Natural killer cell (primary cell): Measurements from ENCODE around the gene PREP. TPM values are rescaled to one million over a fixed set of nuclear protein-coding genes. Genes with fewer than 3 reads are reported as not detected.

Source experiments
- ATAC-seq, 3 donors: fragments of 150-1000 bp in 2 of 3; fragments of 200-7000 bp in 1 of 3; cut with Tn5 transposase; 1 replicate in 1 of 3; 2 replicates in 2 of 3; pipeline ENCODE4 v1.10.0; 2021; ENCODE audit warnings: mild to moderate bottlenecking in 2 of 3, moderate library complexity in 2 of 3
- DNase-seq, 2 donors: peaks; one replicate each; pipeline versions ENCODE4 v3.0.0 to v3.0.0-alpha.2; 2013 to 2021; ENCODE audit warnings: mixed read lengths in 1 of 2
- H3K27ac ChIP-seq: one replicate; pipeline ENCODE4 v1.5.1; 2013; ENCODE audit warnings: mild to moderate bottlenecking, low read length
- H3K27me3 ChIP-seq: one replicate; pipeline ENCODE4 v1.6.1; 2013; ENCODE audit warnings: low read length; ENCODE audit not compliant: control insufficient read depth, insufficient read depth
- H3K36me3 ChIP-seq: one replicate; pipeline ENCODE4 v1.6.1; 2013; ENCODE audit warnings: low read length; ENCODE audit not compliant: control insufficient read depth, insufficient read depth
- H3K4me1 ChIP-seq: one replicate; pipeline ENCODE4 v1.6.1; 2013; ENCODE audit warnings: low read length; ENCODE audit not compliant: control insufficient read depth, insufficient read depth
- H3K4me3 ChIP-seq: one replicate; pipeline ENCODE4 v1.5.1; 2013; ENCODE audit warnings: low read length
- H3K9me3 ChIP-seq: one replicate; pipeline ENCODE4 v1.6.1; 2013; ENCODE audit warnings: low read length; ENCODE audit not compliant: control insufficient read depth, insufficient read depth
- H3K27ac Mint-ChIP-seq, 2 donors: one replicate each; pipeline ENCODE4 v1.8.0; 2022; ENCODE audit warnings: mild to moderate bottlenecking in 2 of 2, mixed read lengths in 2 of 2, moderate library complexity in 1 of 2
- H3K27me3 Mint-ChIP-seq, 2 donors: one replicate each; pipeline ENCODE4 v1.8.0; 2022; ENCODE audit warnings: low read depth in 2 of 2, mixed read lengths in 2 of 2
- H3K36me3 Mint-ChIP-seq: one replicate; pipeline ENCODE4 v1.8.0; 2022; ENCODE audit warnings: mixed read lengths
- H3K4me1 Mint-ChIP-seq, 2 donors: one replicate each; pipeline ENCODE4 v1.8.0; 2022; ENCODE audit warnings: mixed read lengths in 2 of 2
- H3K4me3 Mint-ChIP-seq: one replicate; pipeline ENCODE4 v1.8.0; 2022; ENCODE audit warnings: mild to moderate bottlenecking, moderate library complexity, mixed read lengths
- H3K9me3 Mint-ChIP-seq, 2 donors: one replicate each; pipeline ENCODE4 v1.8.0; 2022; ENCODE audit warnings: mixed read lengths in 2 of 2
- WGBS: methylation state at CpG from one replicate; pipeline ENCODE4 v1.1.7; 2013; ENCODE audit warnings: missing lambda C conversion rate; ENCODE audit not compliant: insufficient coverage; 5-methylcytosine and 5-hydroxymethylcytosine counted together
- intact Hi-C: fragments of 100-400 bp; cut with micrococcal nuclease; formaldehyde crosslinking; loops from one replicate; pipeline ENCODE4 v1.14.2; 2022
- total RNA-seq, 4 donors: library from RNA; stranded (reverse); fragments of 120-200 nt in 1 of 4; gene quantifications; one replicate each; pipeline versions ENCODE4 v1.2.3 to v1.2.4, GENCODE V29; 2013 to 2022
- TF ChIP-seq, protein P1 (sequence below): fragments of 200-600 bp; IDR thresholded peaks from one replicate; pipeline ENCODE4 v1.8.0; 2022; ENCODE audit warnings: antibody characterized with exemption

PREP gene
- total RNA-seq, 3 donors from 2014 or later (not counting 1 experiment from before 2014, with no cell fraction given): 30.0 to 42.9 (median 37.1) TPM

DNA sequence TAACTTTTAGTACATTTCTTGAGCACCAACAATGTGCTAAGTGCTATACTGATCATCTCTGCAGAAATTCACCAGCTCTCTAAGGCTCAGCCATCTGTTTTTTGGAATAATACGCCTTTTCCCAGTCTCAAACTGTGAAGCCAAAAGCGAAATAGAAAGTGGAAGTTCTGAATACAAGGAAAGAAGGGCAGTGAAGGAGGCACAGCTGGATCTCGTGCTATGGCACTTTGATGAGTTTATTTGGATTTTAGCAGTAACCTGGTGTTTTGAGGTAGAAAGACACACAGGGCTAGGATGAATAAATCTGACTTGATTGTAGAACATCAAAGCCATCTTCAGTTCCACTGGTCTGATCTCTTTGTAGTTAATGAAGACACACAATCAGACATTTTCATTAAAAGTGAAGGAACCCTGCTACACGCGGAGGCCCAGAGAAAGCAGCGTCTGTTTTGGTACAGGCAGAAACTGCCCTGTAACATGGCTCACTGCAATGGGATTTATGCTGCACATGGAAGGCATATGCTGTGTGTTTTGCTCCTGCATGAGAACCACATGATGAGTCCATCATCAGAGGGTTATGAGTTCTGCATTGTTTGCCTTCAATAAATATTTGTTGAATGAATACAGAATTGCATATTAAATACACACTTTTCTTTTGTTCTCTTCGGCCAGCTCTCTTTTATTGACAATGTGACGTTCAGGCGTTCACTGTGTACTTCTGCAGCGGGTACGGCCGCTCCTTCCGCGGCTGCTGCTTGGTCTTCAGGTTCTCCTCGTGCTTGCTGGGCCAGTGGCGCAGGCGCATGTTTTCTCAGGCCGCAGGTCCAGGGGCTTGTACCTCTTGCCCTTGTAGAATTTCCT, 100.9 kb downstream of the PREP start:
- Mint-ChIP-seq H3K4me1 (peaks cover under 1 to 3% of the 10 kb centered on the region in 2 donors), H3K9me3 (no peaks in the 10 kb centered on the region), H3K36me3 (no peaks in the 10 kb centered on the region), H3K27ac (no peak overlapping the region), H3K4me3 (no peak overlapping the region), H3K27me3 (no peaks in the 10 kb centered on the region)
- DNase-seq (no peak), ATAC-seq (no peak)
- Histone ChIP-seq H3K27ac (no peak overlapping the region), H3K27me3 (no peaks in the 10 kb centered on the region), H3K4me1 (no peaks in the 10 kb centered on the region), H3K36me3 (peaks cover 19% of the 10 kb centered on the region), H3K4me3 (no peak overlapping the region), H3K9me3 (no peaks in the 10 kb centered on the region)
- TF ChIP-seq, protein P1, sequence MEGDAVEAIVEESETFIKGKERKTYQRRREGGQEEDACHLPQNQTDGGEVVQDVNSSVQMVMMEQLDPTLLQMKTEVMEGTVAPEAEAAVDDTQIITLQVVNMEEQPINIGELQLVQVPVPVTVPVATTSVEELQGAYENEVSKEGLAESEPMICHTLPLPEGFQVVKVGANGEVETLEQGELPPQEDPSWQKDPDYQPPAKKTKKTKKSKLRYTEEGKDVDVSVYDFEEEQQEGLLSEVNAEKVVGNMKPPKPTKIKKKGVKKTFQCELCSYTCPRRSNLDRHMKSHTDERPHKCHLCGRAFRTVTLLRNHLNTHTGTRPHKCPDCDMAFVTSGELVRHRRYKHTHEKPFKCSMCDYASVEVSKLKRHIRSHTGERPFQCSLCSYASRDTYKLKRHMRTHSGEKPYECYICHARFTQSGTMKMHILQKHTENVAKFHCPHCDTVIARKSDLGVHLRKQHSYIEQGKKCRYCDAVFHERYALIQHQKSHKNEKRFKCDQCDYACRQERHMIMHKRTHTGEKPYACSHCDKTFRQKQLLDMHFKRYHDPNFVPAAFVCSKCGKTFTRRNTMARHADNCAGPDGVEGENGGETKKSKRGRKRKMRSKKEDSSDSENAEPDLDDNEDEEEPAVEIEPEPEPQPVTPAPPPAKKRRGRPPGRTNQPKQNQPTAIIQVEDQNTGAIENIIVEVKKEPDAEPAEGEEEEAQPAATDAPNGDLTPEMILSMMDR: no peak
- 97% methylated on average over 18 of the region's 18 CpGs for WGBS
- intact Hi-C loops: no loop called here

DNA sequence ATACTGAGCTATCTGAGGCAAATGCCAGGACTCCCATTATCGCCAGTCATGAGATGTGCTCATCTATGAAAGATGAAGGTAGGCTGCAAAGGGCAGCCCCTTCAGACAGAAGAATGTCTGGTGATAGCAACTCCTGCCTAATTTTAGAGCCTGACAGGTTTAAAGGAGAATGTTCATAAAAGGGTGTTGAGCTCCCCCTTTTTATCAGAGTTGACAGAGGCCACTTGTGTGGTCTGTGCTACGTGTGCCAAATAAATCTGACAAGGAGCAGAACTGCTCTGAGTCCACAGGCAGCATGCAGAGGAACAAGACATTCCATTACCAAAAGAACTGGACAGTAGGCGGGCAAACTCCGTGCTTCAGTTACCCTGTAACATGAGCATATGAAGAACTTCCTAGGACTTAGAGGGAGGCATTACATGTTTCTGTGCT, 101.8 kb downstream of the PREP start:
- Histone ChIP-seq H3K36me3 (peaks cover 16% of the 10 kb centered on the region), H3K4me1 (no peaks in the 10 kb centered on the region), H3K9me3 (no peaks in the 10 kb centered on the region), H3K27me3 (no peaks in the 10 kb centered on the region), H3K27ac (no peak overlapping the region), H3K4me3 (no peak overlapping the region)
- Mint-ChIP-seq H3K9me3 (no peaks in the 10 kb centered on the region), H3K4me3 (no peak overlapping the region), H3K36me3 (no peaks in the 10 kb centered on the region), H3K4me1 (peaks cover 7 to 8% of the 10 kb centered on the region in 2 donors), H3K27ac (no peak overlapping the region), H3K27me3 (no peaks in the 10 kb centered on the region)
- no peak for DNase-seq
- intact Hi-C loops: no loop called here
- no peak for ATAC-seq
- TF ChIP-seq, protein P1: no peak
- 98% methylated on average over 4 of the region's 4 CpGs for WGBS

GRCh38 chr6:105300090-105300489, 102.8 kb downstream of the PREP start:
- intact Hi-C loops: no loop called here
- no peak overlapping the region for H3K4me3 ChIP-seq
- no peaks in the 10 kb centered on the region for H3K36me3 Mint-ChIP-seq

More at GRCh38 chr6:105300090-105300489, 102.8 kb downstream of the PREP start:
- H3K9me3 ChIP-seq: no peaks in the 10 kb centered on the region
- no peaks in the 10 kb centered on the region for H3K4me1 ChIP-seq
- H3K9me3 Mint-ChIP-seq: no peaks in the 10 kb centered on the region
- DNase-seq (no peak), ATAC-seq (no peak)
- H3K4me3 Mint-ChIP-seq: no peak overlapping the region
- H3K4me1 Mint-ChIP-seq: peaks cover 9 to 15% of the 10 kb centered on the region in 2 donors
- no peak overlapping the region for H3K27ac ChIP-seq
- H3K36me3 ChIP-seq: peaks cover 16% of the 10 kb centered on the region
- no peaks in the 10 kb centered on the region for H3K27me3 ChIP-seq
- TF ChIP-seq, protein P1: no peak
- WGBS: 98% methylated on average over 5 of the region's 5 CpGs
- H3K27me3 Mint-ChIP-seq: no peaks in the 10 kb centered on the region
- no peak overlapping the region for H3K27ac Mint-ChIP-seq
